ENCODE data around the gene PRKAR2B. TPM values are rescaled to one million over a fixed set of nuclear protein-coding genes. Genes with fewer than 3 reads are reported as not detected.

The PRKAR2B gene
- total RNA-seq, 2 donors from 2014 or later, result 12.4 to 65.7 TPM

DNA sequence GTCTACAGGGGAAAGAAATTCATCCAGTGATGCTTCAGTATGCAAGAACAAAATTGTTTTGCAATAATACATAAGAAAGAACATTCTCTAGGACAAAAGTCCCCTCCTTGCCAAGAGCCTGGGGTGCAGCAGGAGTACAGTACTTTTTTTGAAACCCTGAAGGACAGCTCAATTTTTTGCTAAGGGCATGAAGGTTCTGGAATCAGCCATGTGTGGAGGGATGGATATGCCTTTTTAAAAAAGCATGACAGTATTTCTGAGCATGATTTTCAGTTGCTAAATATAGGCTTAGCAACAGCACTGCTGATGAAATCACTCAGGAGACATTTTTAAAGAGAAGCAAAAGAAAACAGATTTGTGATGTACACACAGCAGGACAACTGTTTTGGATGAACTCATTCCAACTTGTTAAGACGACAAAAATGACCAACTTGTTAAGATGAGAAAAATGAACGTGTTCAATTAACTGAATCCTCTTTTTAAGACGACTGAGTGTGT lies 163.6 kb downstream of the PRKAR2B start:
- H3K36me3 ChIP-seq, result no peaks in the 10 kb centered on the region
- 57% methylated on average over 3 of the region's 3 CpGs for WGBS

DNA sequence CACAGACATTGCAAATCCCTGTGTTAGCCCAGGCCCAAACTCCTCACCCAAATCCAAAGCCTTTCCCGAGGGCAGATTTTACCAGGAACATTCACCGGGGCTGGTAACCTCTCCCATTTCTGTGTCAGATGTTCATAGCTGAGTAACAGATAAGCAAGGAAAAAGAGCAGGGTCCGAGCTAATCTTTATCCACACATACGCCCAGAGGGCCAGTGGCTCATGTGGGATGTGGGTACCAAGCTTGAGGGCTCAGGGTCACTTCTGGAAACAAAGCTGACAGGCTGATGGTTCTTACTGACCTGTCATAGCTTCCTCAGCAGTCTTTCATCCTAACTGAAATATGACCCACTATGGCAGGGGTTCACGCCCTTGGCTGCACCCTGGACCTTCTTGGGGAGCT lies 164.1 kb downstream of the PRKAR2B start:
- 92% methylated on average over 5 of the region's 5 CpGs for WGBS

More for the DNA sequence above, 163.6 kb downstream of the PRKAR2B start:
- DNase-seq (ENCODE audit: low spot score), result no peak
- Histone ChIP-seq H3K4me3 (no peak overlapping the region), H3K9me3 (no peaks in the 10 kb centered on the region), H3K27ac (peak overlapping the region; percentile 32 to 35), H3K4me1 (replicated peaks) (no peaks in the 10 kb centered on the region), H3K27me3 (replicated peaks; ENCODE audit: insufficient read depth) (no peaks in the 10 kb centered on the region)
- intact Hi-C loops (cut with DNase I), result loop anchor here (10.0 kb wide), 1 partner anchor 257 kb away; no protein-coding TSS in a partner anchor
- TF ChIP-seq POLR2AphosphoS5 (IDR thresholded peaks at IDR 0.05), result peak; percentile 14
- no peak for TF ChIP-seq CTCF (IDR thresholded peaks at IDR 0.05)
- TF ChIP-seq POLR2A (IDR thresholded peaks at IDR 0.05), result no peak

GRCh38 chr7:107209565-107209964 lies 165.1 kb downstream of the PRKAR2B start:
- 63% methylated on average over 4 of the region's 4 CpGs for WGBS
- TF ChIP-seq CTCF (IDR thresholded peaks at IDR 0.05) (no peak), POLR2AphosphoS5 (IDR thresholded peaks at IDR 0.05) (peak; percentile 81)
- H3K27ac ChIP-seq, result peak overlapping the region; percentile 11 to 35
- no peaks in the 10 kb centered on the region for H3K9me3 ChIP-seq
- H3K27me3 ChIP-seq (replicated peaks; ENCODE audit: insufficient read depth), result no peaks in the 10 kb centered on the region
- intact Hi-C loops (cut with DNase I), result loop anchor here (10.0 kb wide), 1 partner anchor 255 kb away; no protein-coding TSS in a partner anchor
- peak; percentile 49 for DNase-seq (ENCODE audit: low spot score)
- no peaks in the 10 kb centered on the region for H3K4me1 ChIP-seq (replicated peaks)
- no peak overlapping the region for H3K4me3 ChIP-seq
- no peaks in the 10 kb centered on the region for H3K36me3 ChIP-seq

More for the DNA sequence above, 164.1 kb downstream of the PRKAR2B start:
- Histone ChIP-seq H3K4me3 (no peak overlapping the region), H3K9me3 (no peaks in the 10 kb centered on the region), H3K27me3 (replicated peaks; ENCODE audit: insufficient read depth) (no peaks in the 10 kb centered on the region), H3K27ac (peak overlapping the region; percentile 32 to 35), H3K4me1 (replicated peaks) (no peaks in the 10 kb centered on the region), H3K36me3 (no peaks in the 10 kb centered on the region)
- TF ChIP-seq CTCF (IDR thresholded peaks at IDR 0.05), result no peak
- intact Hi-C loops (cut with DNase I), result loop anchor here (10.0 kb wide), 1 partner anchor 256 kb away; no protein-coding TSS in a partner anchor
- no peak for DNase-seq (ENCODE audit: low spot score)

DNA sequence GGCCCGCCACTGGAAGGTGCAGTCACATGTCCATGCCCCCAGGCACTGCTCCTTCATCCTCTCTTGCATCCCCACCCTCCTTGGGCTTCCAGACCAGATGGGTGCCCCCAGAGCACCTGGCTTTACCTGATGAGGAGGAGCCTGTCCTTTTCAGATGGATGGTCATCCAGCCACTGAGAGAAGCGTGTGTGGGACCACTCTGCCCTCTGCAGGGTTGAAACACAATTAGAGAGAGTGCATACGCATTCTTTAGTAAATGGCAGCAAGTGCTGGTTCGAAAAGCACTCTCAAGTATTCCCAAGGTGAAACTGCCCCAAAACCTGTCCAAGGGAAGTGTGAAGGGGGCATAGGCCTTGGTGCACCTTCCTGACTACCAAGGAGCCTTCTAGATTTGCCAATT lies 165.9 kb downstream of the PRKAR2B start:
- Histone ChIP-seq H3K4me1 (replicated peaks) (no peaks in the 10 kb centered on the region), H3K4me3 (no peak overlapping the region), H3K9me3 (no peaks in the 10 kb centered on the region), H3K36me3 (no peaks in the 10 kb centered on the region), H3K27me3 (replicated peaks; ENCODE audit: insufficient read depth) (no peaks in the 10 kb centered on the region), H3K27ac (no peak overlapping the region)
- intact Hi-C loops (cut with DNase I), result no loop called here
- DNase-seq (ENCODE audit: low spot score), result no peak
- WGBS, result 97% methylated on average over 4 of the region's 4 CpGs
- TF ChIP-seq CTCF (IDR thresholded peaks at IDR 0.05), result no peak

Other genes with a start within 250 kb of the PRKAR2B start
- 1 to 10 TPM in 1 of 2 donors, under 1 TPM in 1; 0.87 to 5.1 TPM for gene PIK3CG, start 179.4 kb upstream of the PRKAR2B start, total RNA-seq
- 100 to 1,000 TPM in 1 of 2 donors, 10 to 100 TPM in 1; 91.3 to 109 TPM for gene HBP1, start 124.3 kb downstream of the PRKAR2B start, total RNA-seq

Measured in prostate gland (tissue), 2 donors.